NCI-H2107 treated with DMSO at 0.1 percent for 48 hours (cell line): ENCODE measurements around the gene ZNF385B.

Experiments
- DNase-seq: peaks from one replicate; lab custom pipeline; 2025; ENCODE audit not compliant: unreplicated experiment; lab: John Stamatoyannopoulos, UW

Gene ZNF385B

DNA sequence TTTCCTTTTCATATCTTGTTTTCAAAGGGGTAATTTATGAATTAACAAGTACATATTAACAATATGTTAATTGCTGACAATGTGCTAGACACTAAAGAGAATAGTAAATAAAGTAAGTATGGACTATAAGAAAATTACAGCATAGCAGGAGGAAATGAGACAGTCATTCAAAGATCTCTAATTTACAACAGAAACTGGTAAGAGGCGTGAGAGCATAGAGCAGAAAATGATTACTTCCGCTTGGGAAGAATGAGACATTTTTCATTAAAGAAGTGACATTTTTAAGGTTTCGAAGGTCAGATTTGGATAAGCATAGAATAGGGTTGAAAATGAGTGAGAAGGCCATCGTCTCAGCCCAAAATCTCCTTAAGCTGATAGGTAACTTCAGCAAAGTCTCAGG lies 412.4 kb downstream of the ZNF385B start:
- DNase-seq, result no peak

DNA sequence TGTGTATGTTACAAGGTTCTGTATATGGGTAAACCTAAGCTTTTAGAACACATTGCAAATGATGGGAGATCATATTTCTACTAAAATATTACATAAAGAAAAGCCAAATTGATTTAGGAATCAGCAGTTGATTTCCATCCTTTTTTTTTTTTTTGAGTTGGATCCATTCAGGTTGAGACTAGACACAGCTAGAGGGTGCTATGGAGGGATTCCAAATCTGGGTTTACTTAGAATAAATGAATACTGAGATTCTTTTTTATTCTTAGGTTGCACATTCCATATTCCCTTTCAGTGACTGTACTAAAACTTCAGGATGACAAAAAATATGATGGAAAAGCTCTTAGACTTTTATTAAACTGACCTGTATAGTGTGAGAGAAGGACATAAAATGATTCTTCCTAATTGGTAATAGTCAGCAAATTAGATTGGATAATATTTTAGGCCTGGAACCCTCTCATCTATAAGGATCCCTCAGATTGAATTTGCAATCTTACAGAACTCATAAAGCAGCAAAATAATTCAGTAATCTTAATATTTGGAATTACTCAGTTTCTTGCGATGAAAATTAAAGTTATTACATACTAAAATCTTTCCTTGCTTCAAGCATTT lies 413.5 kb downstream of the ZNF385B start:
- DNase-seq, result no peak

DNA sequence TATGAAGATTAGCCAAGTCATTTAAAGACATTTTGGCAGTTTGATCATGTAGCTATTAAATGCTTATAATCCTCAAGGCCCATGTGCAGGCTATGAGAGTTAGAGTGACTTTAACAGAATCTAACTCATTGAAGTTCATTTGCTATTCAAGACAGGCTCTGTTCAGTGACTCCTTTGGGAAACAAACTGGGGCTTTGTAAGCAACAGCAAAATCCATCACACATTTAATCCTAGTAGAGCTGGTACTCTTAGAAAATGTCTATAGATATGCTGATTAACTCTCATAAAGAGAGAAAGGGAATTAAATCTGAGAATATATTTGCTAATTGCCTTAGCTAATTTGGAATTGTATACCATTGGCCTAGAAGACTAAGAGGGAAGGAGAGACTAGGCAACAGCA lies 414.0 kb downstream of the ZNF385B start:
- DNase-seq, result no peak

DNA sequence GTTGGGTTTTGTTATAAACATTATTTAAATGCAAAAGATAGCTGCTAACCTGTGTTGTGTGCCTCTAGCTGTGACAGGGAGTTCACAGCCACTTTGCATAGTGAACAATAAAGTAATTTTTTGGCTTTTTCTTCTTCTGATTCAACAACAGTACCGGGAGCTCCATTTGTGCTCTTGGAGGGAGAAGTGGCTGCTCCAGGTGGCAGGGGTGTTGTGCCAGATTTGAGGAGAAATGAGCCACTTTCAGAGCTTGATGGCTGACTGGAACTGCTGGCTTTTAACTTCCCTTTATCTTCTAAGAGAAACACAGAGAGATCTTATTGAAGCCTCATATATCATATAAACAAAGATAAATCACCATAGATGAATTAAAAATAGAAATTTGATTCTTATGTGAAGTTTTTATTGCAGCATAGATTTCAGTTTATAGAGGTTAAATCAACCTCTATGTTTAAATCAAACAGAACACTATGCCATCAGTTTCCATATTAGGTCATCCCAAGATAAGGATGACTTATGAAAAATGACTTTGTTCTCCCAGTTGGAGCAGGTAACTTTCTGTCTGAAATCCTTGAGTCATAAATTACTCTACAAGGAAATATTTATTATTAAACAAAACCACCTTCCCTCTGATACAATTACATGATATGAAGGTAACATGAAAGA lies 414.8 kb downstream of the ZNF385B start:
- DNase-seq, result no peak

DNA sequence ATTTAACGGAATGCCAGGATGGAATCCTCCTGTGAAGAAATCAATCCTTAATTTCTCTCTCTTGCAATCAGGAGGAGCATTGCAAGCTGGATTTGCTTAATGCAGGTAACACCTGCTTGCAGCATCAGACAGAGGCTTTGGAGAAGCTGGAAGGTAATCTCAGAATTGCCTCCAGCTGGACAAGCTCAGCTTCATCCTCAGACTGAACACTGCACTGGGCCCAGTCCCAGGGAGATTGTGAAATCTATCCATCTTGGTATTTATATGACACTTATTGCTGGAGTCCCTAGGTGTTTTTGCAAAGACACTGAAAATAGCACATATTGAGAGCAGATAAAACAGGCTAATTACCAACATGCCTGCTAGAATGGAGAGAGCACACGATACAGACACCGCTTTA lies 417.4 kb downstream of the ZNF385B start:
- DNase-seq, result no peak

DNA sequence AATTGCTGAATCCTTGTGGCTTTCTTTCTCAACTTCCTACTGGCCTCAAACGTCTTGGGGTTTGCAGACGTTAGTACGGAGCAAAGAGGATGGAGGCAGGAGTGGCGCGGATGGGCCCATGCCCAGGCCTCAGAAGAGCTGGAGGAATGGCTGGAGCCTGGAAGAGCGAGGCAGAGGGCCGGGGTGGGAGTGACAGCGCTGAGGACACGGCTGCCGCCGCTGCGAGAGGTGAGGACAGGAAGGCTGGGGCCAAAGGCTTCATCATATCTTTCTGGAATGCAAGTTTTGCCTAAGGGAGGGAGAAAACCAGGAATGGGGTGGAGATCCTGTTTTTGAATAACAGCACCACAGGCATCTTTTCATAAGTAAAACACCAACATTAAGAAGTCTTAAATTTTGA lies 418.2 kb downstream of the ZNF385B start:
- no peak for DNase-seq

DNA sequence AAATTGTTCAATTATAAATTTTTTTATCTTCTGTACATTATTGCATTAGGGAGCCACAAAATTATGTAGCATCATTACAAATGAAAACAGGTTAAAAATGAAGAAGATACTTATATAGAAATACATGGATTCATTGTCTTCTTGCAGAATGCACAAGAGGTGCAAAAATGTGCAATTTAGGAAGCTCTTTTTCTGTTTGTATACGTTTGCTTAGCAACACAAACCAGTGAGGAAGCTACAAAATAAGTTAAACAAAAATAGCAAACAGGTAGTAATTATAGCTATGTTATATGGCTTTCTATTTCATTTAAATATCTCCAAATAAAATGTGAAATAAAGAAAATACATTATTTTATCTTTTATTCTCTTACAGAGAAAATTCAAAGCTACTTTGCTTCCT lies 419.2 kb downstream of the ZNF385B start:
- DNase-seq, result no peak

DNA sequence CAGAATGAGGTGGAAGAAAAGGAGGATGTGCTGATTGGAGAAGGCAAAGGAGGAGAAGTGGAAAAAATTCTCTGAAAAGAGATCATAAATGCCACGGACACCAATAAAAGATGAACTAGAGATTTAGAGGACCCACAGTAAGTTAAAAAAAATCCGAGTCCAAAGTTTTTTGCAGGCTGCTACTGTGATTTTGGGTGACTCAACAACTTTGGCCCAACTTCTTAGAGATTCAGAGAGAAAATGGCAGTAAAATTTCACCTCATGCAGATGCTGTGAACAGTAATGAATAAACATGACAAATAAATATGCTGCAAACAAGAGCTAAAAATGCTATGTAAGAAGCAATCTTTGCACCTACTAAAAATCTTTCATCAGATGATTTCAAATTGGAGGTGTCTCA lies 419.9 kb downstream of the ZNF385B start:
- no peak for DNase-seq

DNA sequence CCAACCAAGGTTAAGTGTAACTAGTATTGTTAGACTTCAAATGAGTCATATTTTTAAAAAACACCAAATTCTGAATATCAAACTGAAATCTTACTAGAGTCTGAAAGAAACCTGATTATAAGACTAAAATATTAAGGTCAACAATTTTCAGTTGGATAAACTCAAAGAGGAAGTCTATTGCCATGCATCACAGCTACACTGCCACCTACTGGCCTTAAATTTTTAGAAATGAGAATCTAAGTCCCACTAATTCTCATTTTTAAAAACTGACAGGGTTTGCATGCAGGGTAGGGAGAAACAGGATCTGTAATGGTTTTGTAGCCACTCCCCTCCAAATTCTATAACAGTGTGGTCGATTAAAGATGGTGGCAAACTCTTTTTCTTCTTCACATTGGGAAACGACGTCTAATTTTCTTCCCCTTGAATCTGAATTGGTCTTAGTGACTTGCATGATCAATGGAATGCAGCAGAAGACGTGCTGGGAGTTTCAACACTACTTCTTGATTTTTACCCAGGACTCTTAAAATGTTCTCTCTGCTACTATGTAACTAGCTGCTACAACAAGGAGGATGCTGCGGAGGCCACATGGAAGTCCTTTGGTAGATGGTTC lies 420.7 kb downstream of the ZNF385B start:
- peak; percentile 16 for DNase-seq

DNA sequence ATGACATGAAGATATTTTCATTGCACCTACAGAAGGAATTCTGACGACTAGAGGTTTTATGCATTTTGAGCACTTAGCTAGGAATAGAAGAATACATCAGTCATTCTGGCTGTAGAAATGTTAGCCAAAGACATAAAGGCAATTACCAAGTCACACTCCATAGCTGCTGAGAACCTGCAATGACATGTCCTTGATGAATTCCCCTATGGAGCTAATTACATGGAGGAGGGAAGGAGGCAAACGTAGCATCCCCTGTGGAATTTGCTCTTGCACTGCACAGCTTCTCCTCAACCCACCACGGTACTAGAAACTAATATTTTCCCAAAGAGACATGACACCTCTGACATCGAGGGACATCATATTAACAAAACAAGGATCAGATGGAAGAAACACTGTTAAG lies 422.8 kb downstream of the ZNF385B start:
- DNase-seq, result no peak

DNA sequence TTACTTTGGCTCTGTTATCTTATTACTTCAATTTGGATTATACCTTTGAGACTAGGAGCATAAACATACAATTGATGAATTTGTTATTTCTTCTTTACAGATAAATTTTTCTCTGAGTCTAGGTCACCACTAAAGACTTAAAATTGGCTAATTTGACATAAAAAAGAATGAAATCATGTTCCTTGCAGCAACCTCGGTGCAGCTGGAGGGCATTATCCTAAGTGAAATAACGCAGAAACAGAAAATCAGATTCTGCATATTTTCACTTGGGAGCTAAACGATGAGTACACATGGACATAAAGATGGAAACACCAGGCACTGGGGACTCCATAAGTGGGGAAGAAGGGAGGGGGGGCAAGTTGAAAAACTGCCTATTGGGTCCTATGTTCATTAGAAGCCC lies 424.0 kb downstream of the ZNF385B start:
- no peak for DNase-seq

DNA sequence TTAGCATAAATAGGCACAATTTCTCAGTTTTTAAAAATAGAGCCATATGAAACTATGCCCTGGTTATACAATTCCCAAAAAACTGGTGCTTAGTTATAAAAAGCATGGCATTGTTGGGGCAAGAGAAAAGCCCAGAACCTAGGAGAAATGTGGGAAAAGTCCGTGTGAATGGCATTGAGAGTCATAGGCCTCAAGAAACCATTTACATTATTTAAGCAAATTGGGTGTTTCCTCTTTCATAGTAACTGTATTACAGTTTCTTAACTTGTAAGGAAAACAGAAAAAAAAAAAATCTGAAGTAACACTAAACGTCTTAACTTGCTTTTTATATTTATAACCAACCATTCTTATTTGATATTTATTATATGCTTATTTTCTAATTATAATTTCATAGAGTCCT lies 425.8 kb downstream of the ZNF385B start:
- DNase-seq, result no peak

DNA sequence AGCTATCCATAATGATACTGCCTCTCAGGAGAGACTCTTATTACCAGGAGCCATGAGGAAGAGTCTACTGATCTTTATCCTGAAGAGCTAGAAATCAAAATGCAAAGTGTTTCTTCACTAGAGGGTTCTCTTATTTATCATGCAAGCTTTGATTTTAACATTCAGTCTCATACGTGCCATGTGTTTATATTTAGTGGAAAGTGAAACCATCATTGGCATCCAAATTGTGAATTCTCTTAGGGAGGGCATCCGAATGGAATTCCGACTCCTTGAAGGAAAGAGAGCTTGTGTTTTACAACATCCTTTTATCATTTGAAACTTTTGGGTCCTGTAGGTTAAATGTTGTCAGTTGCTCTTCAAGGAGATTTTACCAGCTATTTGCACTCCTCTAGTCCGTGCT lies 426.4 kb downstream of the ZNF385B start:
- DNase-seq, result no peak

DNA sequence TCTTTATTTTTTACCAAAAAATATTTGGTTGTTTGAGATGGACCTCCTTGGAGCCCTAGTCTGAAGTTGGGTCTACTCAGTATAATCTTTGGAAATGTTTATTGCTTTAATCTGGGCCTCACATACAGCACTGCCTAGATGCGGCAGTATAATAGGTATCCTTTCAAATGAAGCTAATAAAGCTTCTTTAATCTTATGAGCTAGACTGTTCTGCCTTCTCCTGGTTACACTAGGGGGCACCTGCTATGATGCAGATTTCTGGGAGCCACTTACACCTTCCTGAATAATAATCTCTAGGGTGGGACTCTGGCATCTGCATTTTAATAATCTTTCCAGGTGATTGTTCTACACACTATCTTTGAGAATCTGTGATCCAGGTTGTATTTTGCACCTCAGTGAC lies 427.1 kb downstream of the ZNF385B start:
- DNase-seq, result no peak

DNA sequence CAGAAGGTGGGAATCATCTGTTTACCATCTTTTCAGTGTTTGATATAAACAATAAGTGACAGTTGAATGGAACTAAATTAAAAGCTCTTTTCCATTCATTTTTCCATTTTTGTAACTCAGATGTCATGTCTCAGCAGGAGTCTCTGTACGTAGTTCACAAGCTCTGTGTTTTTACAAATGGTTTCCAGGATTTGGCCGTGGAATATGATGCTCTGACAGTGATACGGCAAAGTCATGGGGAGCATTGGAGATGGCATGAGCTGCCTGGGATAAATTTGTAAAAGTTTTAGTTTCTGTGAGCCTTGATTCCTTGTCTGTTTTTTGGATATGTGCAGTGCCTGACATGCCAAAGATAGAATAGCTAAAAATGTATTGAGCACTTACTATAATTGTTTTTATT lies 428.7 kb downstream of the ZNF385B start:
- no peak for DNase-seq

DNA sequence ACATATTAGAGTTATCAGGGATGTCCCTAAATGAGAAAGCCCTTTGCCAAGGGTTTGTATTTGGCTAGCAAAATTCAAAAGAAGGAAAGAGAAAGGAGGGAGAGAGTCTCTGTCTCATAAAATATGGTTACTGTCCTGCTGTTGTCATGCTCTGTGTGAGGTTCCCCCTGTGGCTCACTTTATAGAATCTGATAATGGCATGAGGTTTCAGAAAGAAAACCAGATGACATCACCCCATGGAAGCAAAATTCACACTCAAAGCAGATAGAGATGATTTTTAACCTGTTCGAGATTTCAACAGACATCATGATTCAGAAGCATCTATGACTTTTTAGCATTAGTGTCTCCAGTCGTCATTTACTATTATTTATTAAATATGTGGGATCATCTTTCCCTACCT lies 431.8 kb downstream of the ZNF385B start:
- no peak for DNase-seq

DNA sequence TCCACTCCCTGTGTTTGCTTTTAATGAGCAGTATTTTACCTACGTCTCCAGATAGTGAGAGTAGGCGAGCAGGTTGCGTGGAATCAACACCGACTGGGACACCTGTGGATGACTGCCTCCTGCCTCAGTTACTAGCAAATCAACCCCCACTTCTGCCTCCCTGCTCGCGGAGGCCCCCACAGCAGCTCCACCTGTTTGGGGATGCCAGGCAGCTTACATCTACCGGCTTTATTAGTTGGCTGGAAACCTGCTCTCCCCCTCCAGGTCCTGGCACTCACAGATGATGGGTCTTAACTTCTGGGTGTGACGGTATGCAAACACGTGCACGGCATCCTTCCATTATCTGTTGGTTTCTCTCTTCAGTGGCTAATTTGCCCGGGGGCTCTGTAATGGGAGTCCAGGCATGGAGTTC lies 432.3 kb downstream of the ZNF385B start:
- DNase-seq, result no peak

DNA sequence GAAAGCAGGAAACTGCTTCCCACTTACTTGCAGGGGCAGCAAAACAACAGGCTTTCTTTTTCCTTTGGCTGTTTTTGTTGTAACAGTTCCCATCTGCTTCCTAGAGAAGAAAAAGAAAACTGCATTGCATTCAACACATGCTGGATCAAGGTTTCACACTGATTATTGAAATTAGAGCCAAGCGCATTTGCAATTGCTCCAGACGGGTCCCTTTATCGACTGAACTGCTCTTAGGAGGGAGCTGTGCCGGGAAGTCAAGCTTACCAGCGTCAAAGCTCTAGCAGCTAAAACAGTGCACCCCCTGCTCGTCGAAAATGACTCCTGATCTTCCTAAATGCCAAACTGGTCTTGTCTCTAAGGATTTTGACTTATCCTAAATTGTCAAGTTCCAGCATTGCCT lies 432.8 kb downstream of the ZNF385B start:
- no peak for DNase-seq

DNA sequence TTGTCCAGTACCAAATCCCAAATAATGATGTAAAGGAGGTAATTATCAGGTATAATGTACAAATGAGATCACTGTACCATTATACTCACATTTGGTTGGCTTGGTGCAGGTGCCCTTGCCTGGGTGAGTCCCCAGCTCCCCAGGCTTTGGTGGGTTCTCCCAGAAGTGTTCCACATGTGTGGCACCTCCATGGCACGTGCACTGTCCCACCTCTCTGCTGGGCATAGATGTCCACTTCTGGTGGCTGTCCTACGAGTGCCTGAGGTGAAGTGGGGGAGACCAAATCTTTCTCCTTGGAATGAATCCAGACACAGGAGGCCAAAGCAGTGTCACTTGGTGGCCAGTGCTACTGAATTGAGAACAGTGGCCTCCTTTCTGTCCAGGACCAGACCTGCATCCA lies 434.3 kb downstream of the ZNF385B start:
- DNase-seq, result no peak

DNA sequence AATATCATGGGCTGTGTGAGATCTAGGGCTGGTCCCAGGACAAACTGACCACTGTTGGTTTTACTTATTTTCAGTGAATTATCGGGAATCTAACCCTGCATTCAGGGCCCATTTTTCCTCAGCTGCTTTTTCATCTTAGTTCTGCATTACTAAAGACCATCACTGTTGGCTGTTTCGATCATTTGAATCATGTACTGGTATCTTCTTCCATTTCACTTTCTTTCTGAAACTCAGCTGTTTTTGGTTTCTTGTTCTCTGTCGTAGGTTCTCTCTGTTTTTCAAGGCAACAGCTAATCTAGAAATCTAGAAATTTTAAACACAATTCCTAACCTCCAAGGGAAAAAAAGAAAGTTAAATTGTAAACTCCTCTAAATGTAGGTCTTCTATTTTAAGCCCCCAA lies 436.8 kb downstream of the ZNF385B start:
- no peak for DNase-seq

DNA sequence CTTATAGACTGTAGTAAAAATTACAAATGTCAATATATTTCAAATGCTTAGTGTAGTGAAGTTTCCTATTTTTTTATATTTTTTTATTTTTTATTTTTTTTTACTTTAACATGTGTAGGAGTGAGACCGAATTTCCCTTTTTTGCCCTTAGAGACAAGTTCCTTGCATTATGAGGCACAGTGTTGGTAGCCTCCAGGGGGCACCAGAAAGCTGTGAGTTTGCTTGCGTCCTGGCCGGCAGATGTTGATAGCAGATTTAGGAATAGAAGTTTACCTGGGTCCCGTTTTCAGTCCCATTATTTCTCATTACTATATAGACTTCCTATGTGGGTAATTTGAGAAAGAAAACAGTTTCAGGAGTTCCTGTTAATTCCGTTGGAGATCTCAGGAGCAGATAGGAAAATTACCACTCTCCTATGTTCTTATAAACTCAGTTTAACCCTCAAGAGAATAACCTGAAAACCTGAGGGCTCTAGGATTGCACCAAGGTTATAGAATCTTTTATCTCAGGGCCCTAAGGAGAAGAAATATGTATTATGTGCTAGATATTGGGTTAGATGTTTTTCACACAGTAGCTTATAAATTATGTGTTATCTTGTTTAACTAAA lies 439.3 kb downstream of the ZNF385B start:
- peak; percentile 38 for DNase-seq

DNA sequence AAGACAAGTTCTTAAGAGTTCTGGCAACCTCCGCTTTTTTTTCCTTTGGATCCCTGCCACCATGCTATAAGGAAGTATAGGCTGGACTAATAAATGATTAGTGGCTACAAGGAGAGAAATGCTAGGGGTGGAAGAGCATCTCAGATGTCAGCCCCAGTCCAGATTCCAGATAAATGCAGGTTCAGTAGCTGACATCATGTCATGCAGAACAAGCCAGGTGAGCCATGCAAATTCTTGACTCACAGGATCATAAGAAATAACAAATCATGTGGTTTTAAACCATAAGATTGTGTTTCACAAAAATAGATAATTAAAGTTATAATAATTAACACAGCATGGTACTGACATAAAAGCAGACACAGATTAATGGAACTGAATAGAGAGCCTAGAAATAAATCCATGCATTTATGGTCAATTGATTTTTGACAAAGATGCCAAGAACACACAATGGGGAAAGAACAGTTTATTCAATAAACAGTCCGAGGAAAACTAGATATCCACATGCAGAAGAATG lies 443.9 kb downstream of the ZNF385B start:
- DNase-seq, result peak; percentile 9
